NCI-H526 treated with DMSO at 0.1 percent for 48 hours (cell line): ENCODE data around the gene INKA1.
"Not testable (repeated sequence)": the region's sequence is repeated elsewhere in the genome, so short reads cannot be mapped to it uniquely, and the experiment has no call there.

ENCODE experiments used
- DNase-seq: peaks from one replicate; lab custom pipeline; 2025; lab: John Stamatoyannopoulos, UW

Gene INKA1

DNA sequence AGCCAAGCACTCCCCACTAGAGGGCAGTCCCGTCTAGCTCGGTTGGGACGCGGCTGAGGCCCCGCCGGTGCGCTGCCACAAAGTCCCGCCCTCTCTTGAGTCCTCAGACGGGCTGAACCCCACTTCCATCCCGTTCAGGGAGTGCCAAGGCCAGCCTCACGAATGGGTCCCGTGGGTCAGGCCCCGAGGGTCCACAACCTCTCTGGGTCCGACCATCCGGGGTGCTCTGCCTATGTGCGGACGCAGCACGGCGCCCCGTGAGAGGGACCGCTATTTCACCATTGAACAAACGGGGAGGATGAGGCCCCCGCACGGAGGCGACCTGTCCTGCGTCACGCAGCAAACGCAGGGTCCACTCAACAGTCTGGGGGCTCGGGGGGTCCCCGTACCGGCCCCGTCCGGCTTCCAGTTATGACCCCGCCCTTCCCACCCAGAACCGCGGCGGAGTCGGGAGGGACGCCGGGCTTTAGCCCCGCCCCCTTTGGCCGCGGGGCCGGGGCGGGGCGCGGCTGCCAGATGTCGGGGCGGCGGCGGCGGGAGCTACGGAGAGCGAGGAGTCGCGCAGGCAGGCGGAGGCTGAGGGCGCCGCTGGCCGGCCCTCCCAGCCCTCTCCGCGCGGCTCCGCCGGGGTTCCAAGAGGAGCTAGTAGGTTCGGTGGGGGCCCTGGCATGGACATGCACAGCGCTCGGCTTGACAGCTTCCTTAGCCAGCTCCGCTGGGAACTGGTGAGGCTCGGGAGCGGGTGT lies at the start of gene INKA1:
INKA1 (plus strand) TSS at position 543 of the 746 bp plus-strand sequence; CDS start at position 675, 132 bp downstream.
- peak; percentile 26 for DNase-seq

DNA sequence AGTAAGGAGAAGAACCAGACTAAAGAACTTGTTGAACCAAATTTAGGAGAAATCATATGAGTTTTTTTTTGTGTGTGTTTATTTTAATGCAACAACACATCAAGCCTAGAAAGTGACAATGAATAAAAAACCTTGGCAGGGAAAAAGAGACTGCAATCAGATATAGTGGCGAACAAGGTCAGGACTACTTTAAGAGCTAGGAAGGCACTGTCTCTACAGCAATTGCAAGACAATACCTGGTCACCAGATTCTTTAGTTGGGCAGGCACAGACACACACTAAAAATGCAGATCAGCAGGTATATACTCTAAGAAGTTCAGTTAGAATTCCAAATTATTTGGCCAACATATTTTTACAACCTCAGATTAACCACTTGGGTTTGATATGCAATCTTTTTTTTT lies 48.5 kb upstream of the INKA1 start:
- DNase-seq = no peak

DNA sequence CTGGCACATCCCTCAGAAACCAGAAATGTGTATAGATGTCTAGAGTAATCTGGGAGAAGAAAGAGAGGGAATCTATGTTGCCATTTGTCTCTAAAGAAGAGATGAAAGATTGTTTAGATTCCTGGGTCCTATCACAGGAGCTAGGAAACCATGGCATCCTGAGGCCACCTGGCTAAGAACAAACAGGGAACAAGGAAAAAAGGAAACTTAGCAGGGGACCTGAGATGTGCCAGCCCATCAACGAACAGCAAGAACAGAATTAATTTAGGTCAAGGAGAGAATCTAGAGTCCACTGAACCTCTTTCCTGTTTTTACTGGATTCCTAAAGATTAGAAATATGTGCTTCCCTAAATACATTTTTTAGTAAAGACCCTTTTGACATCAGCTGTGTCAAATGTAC lies 47.0 kb upstream of the INKA1 start:
- no peak for DNase-seq

DNA sequence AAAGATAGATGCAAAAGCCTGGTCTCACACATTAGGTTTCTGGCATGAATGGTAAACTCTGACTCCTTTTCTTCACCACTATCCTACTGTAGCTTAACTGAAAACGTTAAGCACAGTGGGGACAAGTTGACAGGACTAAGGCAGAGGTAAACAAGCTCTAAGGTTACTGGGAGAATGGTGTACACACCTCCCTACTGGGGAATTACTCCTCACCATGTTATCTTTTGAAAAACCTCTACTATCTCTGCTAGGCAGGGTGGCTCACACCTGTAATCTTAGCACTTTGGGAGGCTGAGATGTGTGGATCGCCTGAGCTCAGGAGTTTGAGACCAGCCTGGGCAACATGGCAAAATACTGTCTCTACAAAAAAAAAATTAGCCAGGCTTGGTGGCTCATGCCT lies 45.9 kb upstream of the INKA1 start:
- no peak for DNase-seq

DNA sequence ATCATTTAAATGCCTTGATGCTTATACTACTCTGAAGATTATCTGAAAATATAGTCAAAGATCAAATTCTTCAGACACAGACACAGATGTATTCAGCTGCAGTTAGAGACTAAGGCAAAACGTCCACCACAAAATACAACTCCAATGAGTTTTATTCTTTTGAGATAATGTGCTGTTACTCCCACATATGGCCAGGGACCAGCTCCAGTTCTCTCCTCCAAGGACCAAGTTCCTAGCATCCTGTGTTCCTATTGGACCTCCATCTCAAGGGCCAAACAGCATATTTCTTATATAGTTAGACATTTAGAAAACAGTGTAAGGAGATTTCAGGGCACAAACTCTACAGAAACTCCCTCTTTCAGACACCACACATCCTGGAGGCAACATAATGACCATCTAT lies 43.8 kb upstream of the INKA1 start:
- no peak for DNase-seq

DNA sequence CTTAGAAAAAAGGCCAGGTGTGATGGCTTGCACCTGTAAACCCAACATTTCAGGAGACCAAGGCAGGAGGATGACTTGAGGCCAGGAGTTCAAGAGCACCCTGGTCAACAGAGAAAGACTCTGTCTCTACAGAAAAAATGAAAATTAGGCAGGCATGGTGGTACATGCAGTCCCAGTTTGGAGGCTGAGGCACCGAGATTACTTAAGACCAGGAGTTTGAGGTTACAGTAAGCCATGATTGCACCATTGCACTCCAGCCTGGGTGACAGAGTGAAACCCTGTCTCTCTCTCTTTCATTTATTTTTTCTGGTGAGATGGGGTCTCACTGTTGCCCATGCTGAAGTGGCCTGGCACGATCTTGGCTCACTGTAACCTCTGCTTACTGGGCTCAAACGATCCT lies 41.4 kb upstream of the INKA1 start:
- no peak for DNase-seq

DNA sequence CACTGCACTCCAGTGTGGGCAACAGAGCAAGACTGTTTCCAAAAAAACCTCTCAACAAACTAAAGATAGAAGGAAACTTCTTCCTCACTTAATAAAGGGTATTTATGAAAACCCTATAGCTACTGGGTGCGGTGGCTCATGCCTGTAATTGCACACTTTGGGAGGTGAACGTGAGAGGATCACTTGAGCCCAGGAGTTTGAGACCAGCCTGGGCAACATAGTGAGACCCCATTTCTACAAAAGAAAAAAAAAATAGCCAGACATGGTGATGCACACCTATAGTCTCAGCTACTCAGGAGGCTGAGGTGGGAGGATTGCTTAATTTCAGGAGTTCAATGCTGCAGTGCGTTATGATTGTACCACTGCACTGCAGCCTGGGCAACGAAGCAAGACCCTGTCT lies 39.1 kb upstream of the INKA1 start:
- no peak for DNase-seq

DNA sequence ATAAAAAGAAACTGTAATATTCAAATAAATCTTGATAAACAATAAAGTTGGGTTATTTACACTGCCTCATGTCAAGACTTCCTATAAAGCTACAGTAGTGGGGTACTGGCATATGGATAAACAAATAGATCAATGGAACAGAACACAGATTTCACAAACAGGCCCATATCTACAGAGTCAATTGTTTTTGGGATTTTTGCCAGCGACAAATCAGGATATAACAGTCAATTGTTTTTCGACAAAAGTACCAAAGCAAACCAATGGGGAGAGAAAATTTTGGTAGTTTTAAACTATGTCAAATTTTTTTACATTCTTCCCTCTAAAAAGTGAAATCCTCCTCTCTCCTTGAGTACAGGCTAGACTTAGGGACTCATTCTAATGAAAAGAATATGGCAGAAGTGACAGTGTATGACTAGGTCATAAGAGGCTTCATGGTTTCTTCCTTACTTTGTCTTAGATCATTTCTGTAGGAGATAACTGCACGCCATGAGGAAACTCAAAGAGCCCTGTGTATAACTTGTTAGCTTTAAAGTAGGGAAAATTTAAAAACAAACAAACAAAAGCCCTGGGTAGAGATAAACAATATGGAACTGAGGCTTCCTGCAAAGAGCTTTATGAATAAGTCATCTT lies 33.7 kb upstream of the INKA1 start:
- no peak for DNase-seq

DNA sequence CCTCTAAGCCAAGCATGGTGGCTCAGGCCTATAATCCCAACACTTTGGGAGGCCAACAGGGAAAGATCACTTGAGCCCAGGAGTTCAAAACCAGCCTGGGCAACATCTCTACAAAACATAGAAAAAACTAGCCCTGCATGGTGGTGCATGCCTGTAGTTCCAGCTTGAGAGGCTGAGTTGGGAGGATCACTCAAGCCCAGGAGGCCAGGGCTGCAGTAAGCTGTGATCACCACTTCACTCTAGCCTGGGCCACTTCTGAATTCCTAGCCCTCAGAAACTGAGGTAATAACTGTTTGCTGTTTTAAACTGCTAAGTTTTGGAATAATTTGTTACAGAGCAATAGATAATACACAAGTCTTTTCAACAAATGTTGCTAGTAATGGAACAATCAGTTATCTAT lies 33.1 kb upstream of the INKA1 start:
- no peak for DNase-seq

DNA sequence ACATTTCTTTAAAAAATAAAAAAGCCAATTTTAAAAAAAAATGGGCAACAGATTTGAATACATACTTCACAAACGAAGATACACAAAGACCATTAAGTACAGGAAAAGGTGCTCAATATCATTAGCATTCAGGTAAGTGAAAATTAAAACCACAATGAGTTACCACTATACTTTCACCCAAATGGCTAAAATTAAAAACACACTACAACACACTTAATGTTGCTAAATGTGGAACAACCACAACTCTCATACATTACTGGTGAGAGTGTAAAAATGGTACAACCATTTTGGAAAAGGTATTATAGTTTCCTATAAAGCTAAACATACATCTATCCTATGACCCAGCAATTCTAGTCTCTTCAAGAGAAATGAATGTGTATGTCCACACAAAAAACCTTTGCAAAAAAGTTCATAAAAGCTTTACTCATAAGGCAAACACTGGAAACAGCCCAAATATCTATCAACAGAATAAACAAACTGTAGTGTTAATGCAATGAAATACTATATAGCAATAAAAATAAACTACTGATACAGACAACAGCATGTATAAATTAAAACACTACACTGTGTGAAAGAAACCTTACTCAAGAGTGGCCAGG lies 31.6 kb upstream of the INKA1 start:
- no peak for DNase-seq

DNA sequence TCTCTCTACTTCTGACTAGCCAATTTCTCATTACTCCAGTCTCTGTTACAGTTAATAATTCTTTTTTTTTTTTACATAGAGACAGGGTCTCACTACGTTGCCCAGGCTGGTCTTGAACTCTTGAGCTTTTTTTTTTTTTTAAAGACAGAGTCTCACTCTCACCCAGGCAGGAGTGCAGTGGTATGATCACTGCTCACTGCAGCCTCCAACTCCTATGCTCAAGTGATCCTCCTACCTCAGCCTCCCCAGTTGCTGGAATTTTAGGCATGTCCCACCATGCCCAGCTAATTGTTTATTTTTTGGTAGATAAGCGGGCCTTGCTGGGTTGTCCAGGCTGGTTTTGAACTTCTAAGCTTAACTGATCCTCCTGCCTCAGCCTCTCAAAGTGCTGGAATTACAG lies 30.4 kb upstream of the INKA1 start:
- no peak for DNase-seq

DNA sequence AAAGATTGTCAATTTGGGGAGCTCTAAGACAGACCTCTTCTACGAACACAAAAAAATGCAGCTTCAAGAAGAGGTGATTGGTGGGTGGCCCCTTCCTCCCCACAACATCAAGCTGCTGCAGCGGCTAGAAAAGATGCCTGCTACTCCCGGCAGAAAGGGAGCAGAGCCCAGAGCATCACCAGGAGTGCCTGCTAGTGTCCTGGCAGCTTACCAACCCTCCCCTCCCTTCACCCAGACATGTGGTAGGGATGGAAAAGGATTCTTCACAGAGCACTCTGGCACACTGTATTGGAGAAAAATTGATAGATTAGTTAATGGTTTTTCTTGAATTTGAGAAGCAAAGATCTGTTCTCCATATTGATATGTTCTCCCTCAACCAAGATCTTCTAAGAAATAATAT lies 27.5 kb upstream of the INKA1 start:
- DNase-seq = no peak

DNA sequence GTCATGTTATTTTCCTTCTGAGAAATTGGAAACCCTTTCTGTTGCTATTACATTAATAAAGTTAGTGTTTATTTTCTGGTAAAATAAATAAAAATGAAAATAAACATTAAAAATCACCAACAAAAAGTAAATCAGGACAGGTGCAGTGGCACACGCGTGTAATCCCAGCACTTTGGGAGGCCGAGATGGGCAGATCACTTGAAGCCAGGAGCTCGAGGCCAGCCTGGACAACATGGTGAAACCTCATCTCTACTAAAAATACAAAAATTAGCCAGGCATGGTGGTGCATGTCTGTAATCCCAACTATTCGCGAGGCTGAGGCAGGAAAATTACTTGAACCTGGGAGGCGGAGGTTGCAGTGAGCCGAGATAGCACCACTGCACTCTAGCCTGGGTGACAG lies 27.0 kb upstream of the INKA1 start:
- DNase-seq = not testable (repeated sequence)

DNA sequence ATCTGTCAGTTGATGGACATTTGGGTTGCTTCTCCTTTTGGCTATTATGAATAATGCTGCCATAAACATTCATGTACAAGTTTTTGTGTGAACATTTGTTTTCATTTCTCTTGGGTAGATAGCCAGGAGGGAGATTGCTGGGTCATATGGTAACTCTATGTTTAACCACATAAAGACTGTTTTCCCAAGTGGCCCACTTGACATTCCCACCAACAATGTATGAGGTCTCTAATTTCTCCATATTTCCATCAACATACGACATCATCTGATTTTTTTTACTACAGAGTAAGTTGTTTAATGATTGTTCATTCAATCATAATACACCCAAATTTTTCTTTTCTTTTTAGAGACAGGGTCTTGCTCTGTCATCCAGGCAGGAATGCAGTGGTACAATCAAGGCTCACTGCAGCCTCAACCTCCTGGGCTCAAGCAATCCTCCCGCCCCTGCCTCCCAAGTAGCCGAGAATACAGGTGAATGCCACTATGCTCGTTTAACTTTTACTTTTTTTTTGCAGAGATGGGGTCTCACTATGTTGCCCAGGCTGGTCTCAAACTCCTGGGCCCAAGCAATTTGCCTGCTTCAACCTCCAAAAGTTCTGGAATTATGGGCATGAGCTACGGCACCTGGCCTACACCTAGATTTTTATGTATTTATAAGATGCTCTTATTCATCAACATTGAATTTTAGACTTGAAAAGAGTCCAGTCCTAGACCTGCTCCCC lies 23.5 kb upstream of the INKA1 start:
- no peak for DNase-seq

DNA sequence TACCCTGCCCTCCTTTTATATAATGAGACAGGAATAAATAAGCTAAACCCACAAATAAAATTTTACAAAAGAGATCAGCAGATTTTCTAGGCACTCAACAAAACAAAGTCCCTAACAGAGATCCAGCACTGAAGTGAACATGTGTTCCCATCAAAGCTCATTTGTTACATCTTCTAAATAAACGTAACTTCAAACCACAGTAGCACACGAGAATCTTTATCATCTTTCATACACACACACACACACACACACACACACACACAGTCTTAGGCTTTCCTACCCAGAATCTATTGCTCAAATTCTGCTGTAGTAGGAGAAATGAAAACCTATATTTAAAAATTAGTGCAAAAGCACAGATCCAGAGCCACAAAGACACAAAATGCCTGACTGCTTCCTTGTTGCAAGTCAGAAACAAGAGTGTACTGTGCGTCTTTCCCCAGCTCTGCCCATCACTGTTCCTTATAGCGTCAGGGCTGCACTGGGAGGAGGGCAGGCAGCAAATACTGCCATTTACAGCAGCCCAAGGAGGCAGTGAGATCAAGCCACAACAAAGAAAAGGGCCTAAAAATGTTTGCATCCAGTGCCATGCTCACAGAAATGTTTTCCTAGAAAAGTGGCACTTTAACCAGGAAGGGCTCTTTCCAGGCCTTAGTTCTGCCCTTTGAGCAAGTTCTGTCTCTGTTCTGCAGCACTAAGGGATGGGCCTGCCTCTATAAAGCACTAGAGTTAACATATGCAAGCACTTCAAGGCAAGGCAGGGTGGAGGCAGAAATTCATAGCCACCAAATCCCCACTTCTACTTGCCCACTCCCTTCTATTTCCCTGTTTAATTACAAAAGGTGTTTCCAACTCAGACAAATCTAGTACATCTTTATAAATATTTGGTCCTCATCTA lies 22.7 kb upstream of the INKA1 start:
- no peak for DNase-seq

DNA sequence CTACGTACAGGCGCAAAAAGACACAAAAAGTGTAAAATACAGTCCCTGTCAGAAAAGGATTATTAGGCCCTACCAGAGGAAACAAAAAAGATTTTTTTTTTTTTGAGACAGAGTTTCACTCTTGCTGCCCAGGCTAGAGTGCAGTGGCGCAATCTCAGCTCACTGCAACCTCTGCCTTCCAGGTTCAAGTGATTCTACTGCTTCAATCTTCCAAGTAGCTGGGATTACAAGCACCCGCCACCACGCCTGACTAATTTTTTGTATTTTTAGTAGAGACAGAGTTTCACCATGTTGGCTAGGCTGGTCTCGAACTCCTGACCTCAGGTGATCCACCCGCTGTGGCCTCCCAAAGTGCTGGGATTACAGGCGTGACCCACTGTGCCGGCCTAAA lies 22.1 kb upstream of the INKA1 start:
- not testable (repeated sequence) for DNase-seq

DNA sequence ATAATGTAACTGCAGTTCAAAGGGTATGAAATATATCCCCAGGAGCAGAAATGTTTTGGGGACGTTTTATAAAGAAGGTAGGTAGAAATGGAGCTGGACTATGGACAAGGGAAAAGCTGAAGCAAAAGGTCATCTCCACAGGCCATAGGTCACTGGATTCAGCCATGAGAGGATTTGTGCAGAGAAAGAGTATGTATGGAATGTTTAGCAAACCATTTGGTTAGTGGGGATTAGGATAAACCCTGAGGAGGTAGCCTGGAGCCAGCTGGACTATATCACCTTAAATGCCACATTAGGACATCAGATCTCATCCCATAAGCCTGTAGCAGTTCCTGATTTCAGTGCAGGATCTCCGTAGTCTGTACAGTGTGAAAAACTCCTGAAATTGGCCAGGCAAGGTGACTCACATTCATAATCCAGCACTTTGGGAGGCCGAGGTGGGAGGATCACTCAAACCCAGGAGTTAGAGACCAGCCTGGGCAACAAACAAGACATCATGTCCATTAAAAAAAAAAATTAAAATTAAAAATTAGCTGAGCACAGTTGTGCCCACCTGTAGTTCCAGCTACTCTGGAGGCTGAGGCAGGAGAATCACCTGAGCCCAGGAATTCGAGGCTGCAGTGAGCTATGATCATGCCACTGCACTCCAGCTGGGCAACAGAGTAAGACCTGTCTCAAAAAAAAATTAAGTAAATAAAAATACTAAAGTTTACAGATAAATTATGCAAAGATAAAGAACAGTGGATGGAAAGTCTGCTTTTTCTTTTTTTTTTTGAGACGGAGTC lies 21.5 kb upstream of the INKA1 start:
- no peak for DNase-seq

DNA sequence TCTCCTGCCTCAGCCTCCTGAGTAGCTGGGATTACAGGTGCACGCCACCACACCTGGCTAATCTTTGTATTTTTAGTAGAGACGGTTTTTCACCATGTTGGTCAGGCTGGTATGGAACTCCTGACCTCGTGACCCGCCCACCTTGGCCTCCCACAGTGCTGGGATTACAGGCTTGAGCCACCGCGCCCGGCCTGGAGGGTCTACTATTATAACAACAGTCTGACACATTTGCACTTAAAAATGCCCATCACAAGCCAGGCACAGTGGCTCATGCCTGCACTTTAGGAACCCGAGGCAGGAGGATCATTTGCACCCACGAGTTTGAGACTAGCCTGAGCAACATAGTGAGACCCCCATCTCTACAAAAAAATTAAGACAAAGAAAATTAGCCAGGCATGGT lies 20.8 kb upstream of the INKA1 start:
- not testable (repeated sequence) for DNase-seq

DNA sequence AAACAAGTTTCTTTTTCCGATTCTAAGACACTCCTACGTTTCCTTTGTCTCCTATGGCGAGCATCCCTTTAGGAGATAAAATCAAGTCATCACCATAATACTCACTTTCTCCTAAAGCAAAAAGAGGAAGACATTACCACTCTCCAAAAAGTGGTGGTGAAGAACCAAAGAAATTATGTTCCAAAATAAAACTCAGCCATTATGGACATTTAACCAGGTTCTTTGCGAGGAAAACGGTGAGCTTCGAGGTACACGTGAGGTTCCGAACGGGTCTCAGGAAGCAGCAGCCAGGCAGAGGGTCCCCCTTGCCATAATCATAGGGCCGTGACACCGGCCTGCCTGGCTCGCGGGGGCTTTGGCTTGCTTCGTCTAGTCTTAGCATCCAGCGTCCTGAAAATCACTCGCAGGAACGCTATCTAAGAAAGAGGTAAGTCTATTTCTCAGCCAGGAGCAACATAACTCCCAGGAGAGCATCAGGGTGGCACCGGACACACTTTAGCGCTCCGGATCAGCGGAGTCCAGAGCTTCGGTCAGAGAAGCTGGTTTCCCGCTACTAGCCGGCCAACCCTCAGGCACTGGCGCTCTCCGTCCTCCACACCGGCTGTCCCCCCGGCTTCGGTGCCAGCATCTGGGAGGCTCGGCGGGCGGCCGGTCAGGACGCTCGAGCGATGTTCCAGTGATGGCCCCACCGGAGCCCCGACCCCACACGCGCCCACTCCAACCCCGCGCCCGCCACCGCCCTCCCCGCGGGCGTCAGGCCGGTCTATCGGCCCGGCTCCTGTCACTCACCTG lies 17.3 kb upstream of the INKA1 start:
- no peak for DNase-seq
